Activated CD4-positive, alpha-beta T cell treated with anti-CD3 and anti-CD28 coated beads for 1 hour (primary cell): ENCODE results near the gene FILIP1L.

ENCODE experiments used
- DNase-seq: peaks from one replicate; pipeline ENCODE4 v3.0.0-alpha.2; 2020

The FILIP1L gene

DNA sequence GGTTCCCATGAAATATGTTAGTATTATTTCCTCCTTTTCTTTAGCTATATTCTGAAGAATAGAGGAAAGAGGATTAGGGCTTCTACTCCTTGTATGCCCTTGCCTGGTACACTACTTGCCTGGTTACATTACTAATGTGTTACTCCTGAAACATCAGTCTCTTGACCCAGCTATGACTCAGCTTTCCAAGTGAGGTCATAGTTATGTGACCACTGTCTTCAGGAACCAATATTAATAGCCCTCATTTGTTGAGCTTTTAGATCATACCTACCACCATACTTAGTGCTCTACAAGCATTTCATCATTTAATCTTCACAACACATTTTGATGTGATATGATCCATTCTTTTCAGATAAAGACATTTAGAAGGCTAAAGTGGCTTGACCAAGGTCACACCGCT, 236.3 kb downstream of the FILIP1L start:
- DNase-seq: no peak

DNA sequence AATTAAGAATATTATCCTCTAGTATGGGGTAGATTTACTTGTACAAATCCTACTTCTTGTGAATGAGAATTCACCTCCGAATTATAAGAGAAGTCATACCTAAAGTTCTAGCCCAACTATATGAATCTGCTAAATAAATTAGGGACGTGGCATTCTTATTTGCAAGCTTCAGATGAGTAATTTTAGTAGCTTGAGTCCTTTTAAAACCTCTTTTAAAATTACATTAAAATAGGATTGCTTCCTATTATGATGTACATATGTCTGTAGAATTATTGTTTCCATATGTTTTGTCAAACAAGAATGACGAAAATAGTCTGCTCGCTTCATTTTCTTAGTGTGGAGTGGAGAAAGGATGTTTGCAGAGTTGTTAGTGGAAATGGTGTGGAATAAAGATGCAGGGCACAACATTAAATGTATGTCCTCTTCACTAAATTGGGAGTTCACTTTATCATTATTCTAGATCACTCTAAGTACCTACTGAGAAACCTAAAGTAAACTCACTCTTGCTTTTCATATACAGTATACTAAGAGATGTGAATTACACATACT, 237.2 kb downstream of the FILIP1L start:
- DNase-seq: no peak

DNA sequence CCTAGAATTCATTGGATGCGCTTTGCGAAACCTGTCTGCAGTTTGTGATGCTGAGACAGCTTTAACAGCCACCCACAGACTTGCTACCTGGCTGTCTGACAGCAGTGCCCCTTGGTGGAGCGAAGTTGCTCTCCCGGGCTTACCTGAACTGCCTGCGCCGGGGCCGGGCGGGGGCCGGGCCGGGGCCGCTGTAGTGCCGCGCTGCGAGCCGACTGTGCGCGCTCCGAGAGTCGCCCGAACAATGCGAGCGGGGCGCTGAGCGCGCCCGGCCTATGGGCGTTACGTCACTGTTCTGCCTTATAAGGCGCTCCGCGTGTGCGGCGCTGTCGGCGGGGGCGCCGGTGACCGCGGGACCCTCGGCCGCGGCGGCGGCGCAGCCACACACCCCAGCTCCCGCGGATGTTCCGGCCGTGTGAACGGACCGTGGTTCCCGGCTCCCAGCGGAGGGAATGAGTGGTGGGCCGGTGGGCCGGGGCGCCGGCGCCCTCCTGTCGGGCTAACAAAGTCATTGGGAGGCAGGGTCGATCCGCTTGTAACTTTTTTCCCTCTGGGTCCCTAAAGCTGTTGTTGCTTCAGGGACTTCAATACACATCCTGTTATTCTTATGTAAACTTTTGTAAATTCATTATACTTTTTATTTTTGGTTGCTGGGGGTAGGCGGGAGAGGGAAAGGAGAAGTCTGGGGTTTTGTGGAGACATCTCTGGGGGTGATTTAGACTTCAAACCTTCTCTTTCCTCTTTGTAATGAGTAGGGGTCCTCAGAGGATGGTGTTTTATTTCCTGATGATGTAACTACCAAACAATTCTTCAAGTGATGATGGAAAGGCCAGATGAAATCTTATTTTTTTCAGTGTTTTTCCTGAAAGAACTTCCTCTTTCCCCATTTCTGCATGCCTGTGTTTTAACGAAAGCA, 238.1 kb downstream of the FILIP1L start:
- DNase-seq: peak; percentile 60

DNA sequence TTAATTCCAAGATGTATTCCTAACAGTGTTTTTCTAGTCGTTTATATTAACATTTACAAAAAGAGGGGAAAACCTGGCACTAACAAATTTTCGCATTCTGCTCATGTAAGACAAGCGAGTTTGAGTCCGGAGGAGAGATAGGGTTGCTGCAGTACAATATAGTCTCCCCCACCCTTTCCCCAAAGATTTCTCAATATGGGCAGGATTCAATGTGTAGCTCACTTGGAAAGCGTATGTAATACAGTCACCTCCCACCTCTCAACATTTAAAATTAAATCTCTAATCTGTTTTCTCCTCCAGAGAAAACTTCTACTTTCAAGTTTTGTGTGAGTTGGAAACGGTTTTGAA, 238.7 kb downstream of the FILIP1L start:
- DNase-seq: no peak

DNA sequence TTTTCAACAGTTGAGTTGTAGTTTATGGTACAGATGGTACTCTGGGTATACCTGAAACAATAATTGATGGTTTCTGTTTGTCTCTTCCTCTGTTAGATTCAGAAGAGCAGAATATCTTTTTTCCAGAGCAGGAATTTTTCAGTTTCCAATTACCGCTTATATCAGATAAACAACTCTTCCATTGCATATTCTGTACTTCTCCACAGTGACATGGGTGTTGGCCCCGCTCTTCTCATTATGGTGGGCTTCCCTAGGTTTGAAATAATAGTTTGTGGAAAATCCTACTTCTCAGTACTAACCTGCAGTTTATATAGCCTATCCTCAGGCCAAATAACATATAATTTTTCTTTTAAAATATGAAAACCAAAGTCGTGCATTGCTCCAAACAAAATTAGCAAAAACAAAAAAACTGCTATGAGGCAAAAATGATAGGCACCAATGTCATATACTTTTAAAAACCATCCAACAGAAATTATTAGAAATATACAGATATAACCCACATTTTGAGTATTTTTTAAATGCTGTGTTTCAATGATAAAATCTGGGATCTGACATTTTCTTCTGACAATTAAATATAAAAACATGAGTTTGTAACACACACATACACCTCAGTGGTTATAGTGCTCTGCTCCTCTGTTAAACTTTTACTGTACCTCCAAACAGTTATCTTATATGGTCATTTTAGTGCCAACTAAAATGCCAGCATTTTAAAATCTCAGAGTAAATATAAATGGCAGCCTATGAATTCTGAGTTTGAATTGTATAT, 239.9 kb downstream of the FILIP1L start:
- no peak for DNase-seq

DNA sequence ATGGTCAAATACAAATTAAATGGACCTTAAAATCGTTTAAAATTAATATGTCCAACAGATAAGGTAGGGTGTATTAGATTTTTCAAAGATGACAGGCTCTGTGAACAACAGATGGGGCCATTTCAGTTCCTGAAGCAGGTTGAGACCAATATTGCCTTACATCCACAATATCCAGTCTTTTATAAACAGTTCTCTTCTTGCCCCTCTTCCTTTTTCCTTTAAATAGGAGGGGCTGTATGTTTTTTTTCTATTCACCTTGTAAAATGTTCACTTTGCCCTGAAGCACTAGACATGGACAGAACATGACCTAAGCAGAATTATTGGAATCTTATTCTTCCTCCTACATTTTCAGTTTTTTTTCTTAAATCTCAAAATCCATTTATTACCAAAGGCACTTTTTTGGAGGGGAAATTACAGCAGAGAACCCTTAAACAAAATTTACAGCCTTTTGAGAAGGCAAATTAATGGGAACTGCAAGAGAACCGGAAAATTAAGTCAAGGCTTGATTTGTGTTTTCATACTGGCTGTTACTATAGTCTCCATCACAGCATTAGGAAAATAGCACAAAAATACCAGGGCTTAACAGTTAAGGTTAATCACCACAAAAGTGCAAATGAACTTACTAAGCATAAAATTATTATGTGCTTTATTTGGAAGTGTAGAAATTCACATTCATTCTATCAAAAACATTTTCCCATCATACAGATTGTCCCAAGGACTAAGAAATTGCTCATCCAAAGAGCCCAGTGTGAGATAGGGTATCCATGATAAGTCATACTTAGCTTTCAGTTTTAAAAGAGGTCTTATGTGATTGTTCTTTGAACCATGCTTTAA, 240.8 kb downstream of the FILIP1L start:
- DNase-seq: no peak

DNA sequence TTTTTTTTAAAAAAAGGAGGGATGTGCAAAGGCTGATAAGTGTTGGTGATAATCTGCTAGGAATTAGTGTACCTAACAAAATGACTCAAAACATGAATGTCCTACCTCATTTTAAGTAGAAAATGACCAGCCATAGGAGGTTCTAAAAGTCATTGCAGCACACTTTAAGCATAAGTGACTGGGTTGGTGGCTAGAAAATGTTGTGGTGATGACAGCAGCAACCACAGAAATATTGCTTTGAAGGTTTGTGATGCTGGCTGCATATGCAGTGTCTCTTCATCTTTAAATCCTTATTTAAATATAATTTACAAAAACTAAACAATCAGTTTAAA, 241.4 kb downstream of the FILIP1L start:
- no peak for DNase-seq

DNA sequence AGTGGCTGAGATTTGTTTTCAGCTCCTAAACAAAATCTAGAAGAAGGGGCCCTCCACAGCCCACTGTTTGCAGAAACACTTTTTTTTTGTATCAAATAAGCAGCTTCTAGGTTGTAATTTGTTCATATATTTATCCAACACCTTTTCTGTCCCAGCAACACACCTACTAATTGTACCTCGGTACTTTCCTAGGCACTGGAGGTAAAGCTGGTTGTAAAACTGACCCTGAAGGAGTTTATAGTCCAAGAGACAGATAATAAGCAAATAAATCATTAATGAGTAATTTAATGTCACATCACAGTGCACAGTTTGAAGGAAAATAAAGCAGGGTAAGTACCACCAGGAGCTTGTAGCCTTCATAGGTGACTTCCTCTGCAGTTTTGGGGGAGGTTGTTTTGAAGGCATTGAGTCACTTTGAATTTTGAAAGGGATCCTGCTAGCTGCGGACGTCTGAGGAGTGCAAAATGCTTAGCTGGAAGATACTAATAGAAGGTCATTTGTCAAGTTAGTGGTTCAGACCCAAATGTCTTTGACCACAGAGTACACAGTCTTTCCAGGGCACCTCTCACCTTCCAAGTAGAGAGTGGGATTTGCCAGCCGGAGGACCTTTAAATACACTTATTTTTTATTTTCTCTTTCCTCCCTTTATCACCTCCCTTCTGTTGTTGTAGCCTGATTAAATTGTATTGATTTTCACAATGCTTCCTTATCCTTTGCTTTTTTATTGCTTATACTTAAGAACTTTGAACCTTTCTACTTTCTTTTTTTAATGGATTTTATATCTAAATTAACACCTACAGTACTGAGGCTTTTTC, 242.9 kb downstream of the FILIP1L start:
- no peak for DNase-seq

DNA sequence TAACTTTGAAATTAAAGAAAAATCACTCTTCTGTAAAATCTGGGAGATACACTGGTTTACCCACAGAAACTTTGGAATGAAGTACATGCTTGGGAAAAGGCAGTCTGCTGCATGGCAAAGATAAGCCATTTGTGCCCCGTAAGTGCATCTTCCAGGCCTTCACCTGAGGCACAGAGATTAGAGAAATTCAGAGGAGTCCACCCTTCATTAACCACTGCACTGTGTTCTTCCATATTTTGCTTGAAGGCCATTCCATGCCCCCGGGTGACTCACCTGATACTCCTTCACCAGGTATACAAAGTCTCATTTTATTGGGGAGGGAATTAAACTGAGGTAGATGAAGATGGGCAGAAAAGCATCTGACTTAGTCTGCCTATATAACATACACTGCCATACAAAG, 243.6 kb downstream of the FILIP1L start:
- no peak for DNase-seq

DNA sequence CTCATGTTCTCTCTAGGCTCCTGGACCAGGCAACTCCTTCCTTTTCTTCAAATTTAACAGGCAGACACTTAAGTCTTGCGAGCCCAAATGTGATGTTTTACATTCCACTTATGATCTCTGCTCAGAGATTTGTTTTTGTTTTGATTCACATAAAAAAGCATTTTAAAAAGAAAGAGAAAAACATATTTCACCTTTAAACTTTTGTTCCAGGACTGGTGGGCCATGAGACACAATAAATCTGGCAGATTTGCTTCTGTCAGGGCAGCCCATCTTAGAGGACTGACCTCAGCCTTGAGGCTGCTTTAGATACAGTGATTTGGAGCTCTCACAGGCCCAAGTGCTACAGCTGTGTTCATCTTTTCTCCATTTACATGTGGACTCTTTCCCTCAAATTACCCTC, 244.7 kb downstream of the FILIP1L start:
- no peak for DNase-seq

DNA sequence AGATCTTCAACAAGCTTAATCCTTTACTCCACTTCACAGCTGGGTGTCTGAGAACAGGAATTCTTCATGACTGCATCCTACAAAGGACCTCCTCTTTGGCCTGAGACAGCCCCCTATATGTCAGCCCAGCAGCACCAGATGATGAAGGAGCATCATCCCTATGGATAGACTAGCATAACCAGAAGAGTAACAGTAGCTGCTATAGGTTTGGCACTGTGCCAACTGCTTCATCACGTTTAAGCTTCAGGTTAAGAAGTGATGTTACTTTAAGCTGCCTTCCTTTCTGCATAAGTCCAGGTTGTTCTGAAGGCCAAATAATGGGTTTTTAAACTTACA, 246.0 kb downstream of the FILIP1L start:
- DNase-seq: no peak

DNA sequence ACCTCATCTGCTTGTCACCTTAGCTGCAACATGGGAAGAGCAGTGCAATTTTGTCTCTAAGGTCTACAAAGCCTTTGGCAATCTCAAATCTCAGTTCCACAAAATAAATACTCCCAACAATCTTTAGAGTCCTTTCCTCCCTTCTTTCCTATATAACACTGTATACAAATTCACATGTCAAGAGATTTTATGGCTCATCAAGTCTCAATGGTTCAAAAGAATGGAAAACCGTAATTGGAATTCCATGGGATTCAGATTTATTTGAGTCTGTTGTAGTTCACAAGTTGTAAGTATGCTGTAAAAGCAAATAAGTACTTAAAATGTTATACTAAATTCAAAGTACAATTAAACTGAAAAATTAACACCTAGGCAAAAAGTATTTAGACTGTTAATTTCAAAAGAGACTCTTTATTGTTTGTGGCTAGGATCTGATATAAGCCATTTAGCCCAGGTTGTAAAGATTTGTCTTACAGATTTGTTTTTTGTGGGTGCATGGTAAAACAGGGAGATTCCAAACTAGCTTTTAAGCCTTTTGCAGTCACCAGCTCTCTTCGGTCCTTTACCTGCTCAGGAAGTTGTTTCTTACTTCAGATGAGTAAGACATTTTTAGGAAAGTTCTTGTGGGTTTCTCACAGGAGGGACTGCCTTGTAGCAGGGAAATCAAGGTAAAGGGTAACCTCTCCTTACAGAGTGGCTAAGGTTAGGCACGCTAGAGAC, 246.5 kb downstream of the FILIP1L start:
- no peak for DNase-seq

DNA sequence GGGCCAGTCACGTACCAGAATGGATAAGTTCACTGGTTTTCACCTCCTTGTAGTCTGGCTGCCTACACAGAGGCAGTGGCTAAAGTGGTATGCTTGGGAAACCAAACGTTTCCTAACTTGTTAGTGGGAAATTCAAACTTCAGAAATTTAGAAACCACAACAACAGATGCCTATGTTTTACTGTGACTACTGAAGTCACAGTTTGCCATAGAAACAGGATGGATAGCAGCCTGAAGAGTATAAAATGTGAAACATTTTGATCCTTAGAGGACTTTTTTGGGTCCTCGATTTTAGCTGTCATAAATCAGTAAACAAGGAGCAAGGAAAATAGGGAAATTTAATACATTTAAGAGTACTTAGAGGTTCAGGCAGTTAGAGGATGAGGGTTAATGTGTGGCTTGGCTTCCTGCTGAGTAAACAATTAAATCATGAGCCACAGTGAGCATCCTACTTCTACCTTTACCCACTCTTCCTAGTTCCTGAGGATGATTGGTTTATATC, 248.0 kb downstream of the FILIP1L start:
- no peak for DNase-seq

DNA sequence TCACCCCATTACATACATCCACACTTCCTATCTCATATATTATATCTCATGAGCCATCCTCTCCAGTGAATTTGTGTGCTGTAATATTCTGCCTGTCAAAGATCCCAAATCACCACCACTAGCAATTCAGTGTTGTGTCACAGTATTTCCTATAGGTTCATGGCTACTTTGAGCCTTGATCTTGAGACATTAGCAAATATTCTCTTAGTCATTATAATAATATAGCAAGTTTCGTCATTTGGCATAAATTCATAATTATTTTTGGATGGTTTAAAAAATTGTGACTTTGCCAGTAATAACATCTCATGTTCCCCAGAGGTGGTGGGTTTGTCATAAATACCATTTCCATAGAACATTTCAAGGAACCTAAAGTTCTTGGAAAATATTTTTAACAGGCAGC, 249.0 kb downstream of the FILIP1L start:
- DNase-seq: no peak

DNA sequence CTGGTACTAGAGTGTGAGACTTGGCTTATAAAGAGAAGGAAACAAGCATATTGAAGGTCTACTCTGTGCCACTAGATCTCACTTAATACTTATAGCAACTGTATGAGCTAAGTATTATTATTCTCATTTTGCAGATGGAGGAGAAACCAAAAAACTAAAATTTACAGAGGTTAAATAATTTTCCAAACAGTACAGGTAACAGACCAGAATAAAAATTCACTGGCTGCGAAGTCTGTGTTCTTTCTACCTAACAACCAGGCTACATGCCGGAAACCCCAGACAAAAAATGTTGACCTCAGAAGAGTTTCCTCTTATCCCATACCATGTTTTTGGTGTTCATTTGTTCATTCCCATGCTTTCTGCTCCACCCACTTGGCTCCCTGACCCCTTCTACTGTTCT, 250.0 kb downstream of the FILIP1L start:
- no peak for DNase-seq

DNA sequence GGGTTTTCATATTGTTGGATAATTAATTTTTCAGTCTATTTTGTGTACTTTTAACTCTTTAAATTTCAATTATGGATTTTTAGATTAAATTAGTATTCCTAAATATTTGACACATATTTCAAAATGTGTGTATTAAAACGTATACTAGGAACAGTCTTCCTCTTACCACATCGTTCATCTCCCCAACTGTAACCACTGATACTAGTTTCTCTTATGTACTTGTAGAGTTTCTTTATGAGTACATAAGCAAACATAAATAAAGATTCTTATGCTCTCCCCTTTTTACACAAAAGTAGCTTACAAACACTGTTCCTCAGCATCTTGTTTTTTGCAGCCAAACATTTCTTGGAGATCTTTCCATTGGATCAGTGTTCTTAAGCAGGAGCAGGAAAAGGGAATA, 250.7 kb downstream of the FILIP1L start:
- no peak for DNase-seq

DNA sequence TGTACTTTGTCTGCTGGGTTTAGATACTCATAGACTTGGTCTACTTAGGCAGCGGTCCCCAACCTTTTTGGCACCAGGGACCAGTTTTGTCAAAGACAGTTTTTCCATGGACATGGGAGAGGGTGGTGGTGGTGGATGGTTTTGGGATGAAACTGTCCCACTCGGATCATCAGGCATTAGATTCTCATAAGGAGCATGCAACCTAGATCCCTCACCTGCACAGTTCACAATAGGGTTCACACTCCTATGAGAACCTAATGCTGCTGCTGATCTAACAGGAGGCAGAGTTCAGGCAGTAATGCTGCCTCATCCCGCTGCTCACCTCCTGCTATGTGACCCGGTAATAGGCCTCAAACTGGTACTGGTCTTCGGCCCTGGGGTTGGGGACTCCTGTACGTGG, 251.3 kb downstream of the FILIP1L start:
- no peak for DNase-seq

DNA sequence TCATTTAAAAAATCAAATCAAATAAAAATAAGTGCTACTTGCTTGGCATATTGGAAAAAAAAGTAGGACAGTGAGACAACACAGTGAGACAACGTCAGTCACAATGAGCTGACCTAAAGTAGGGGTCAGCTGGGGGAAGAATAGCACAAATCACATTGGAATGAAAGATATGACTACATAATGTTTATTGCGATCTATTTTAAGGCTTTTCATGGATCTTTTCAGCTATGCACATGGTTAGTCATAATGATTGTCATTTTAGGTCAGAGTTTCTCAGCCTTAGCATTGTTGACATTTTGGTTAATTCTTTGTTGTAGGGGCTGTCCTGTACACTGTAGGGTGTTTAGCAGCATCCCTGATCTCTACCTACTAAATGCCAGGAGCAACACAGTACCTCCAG, 252.1 kb downstream of the FILIP1L start:
- DNase-seq: no peak

DNA sequence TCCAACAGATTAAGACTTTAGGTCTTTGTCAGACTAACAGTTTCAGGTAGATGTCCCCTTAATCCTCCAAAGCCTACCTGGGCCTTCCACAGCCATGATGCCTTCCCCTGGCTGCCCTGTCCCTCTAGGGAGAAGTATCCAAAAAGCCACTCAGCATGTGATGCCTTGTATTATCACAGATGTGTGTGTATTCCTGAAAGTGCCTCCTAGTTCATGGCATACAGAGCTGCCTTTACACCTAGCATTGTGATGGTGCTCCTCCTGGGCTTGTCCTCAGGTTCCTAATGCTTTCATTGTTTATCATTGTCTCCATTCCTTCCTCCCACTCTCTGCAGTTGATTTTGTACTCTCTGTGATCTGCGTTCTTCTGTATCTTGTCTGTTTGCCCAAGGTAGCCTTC, 253.1 kb downstream of the FILIP1L start:
- DNase-seq: no peak

DNA sequence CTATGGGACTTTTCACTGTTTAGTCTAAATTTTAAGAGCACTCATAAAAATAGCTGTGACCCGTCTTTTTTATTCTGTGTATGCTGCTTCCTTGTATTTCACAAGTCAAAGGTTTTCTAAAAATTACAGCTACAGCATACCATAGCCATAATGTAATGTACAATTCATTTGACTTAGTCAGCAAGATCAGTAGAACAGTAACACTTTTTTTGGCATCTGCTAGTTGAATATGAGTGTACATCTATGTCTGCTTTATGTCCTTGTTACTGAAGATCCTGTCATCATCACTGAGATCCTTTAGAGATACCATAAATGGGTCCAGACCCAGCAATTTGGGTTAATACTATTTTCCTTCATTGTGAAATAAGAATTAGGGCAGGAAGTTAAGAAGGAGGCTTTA, 254.5 kb downstream of the FILIP1L start:
- DNase-seq: no peak

DNA sequence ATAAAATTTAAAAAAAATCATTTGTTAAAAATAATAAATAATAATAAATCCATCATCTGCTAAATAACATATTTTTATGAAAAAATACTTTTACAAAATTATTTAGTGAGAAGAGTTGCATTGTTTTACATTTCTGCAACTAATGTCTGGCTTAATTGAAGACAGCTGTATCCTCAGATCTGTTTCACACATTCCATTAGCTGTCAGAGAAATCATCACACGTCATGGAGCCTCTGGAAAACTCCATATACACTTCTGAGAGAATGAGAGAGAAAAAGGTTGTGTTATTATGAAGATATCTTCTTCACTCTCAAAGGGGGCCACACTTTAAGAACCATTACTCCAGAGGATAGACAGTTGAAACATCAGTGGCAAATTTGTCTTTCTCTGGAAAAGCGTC, 255.8 kb downstream of the FILIP1L start:
- DNase-seq: no peak

DNA sequence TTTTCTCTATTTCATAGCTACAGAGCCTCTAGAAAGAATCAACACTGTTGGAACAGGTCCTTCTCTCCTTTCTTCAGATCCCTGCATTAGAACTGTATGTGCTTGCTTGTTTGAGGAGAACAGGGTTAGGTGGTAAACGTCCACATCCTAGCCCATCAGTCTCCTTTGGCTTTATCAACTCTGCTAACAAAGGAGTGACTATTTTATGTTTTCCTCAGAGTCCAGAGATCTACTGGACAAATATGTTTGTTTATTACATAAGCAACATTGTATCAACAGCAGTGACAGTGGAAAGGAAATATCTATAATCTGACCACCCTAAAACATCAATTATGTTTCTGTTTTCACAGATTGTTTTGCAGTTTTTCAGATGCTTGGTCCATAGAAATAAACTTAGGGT, 257.0 kb downstream of the FILIP1L start:
- no peak for DNase-seq
